Naive B cell (primary cell): Measurements from ENCODE around the gene SMYD2. TPM values are rescaled to one million over a fixed set of nuclear protein-coding genes. Genes with fewer than 3 reads are reported as not detected.

Source experiments
- ATAC-seq, 2 donors: fragments of 150-1000 bp; cut with Tn5 transposase; 2 replicates each; pipeline ENCODE4 v1.10.0; 2021; ENCODE audit warnings: low read depth in 2 of 2, mild to moderate bottlenecking in 2 of 2, moderate library complexity in 2 of 2
- DNase-seq: peaks from one replicate; pipeline ENCODE4 v3.0.0; 2022
- H3K27ac Mint-ChIP-seq, 6 donors: one replicate each; pipeline ENCODE4 v1.8.0; 2020 to 2022; ENCODE audit warnings: mild to moderate bottlenecking in 6 of 6, mixed read lengths in 6 of 6, moderate library complexity in 5 of 6, inconsistent platforms in 2 of 6
- H3K27me3 Mint-ChIP-seq, 3 donors: one replicate each; pipeline ENCODE4 v1.8.0; 2021 to 2022; ENCODE audit warnings: mixed read lengths in 3 of 3, mild to moderate bottlenecking in 1 of 3
- H3K36me3 Mint-ChIP-seq, 2 donors: one replicate each; pipeline ENCODE4 v1.8.0; 2020 to 2022; ENCODE audit warnings: mixed read lengths in 2 of 2, inconsistent platforms in 1 of 2, mild to moderate bottlenecking in 1 of 2
- H3K4me1 Mint-ChIP-seq, 3 donors: one replicate each; pipeline ENCODE4 v1.8.0; 2020 to 2022; ENCODE audit warnings: mixed read lengths in 3 of 3, inconsistent platforms in 1 of 3, mild to moderate bottlenecking in 1 of 3, moderate library complexity in 1 of 3
- H3K4me3 Mint-ChIP-seq, 8 donors: one replicate each; pipeline ENCODE4 v1.8.0; 2020 to 2022; ENCODE audit warnings: mild to moderate bottlenecking in 8 of 8, mixed read lengths in 8 of 8, moderate library complexity in 8 of 8, inconsistent platforms in 2 of 8
- H3K9me3 Mint-ChIP-seq, 7 donors: one replicate each; pipeline ENCODE4 v1.8.0; 2020 to 2022; ENCODE audit warnings: mixed read lengths in 7 of 7, mild to moderate bottlenecking in 5 of 7, inconsistent platforms in 2 of 7, moderate library complexity in 1 of 7
- polyA plus RNA-seq, 6 donors: library from polyadenylated mRNA; unstranded; fragments of 300-500 nt; fragmentation: Illumina TruSeq; gene quantifications; one replicate each; pipeline ENCODE4 v1.2.3, GENCODE V29; 2021; ENCODE audit warnings: low read depth in 6 of 6

The SMYD2 gene
- polyA plus RNA-seq, 6 donors from 2014 or later: 28.3 to 76.8 (median 33.9) TPM

- Mint-ChIP-seq H3K4me3 (no peak overlapping the region), H3K36me3 (peaks cover 16 to 37% of the 10 kb centered on the region in 2 donors)
- ATAC-seq: no peak
These were observed 36.8 kb downstream of the SMYD2 start for GRCh38 chr1:214317734-214318133.

GRCh38 chr1:214318356-214318755 lies 37.4 kb downstream of the SMYD2 start:
- ATAC-seq: no peak
- Mint-ChIP-seq H3K4me3 (no peak overlapping the region), H3K27me3 (no peaks in the 10 kb centered on the region), H3K36me3 (peaks cover 14 to 37% of the 10 kb centered on the region in 2 donors), H3K4me1 (peaks cover 0 to 5% (median 4%) of the 10 kb centered on the region in 3 donors), H3K9me3 (no peaks in the 10 kb centered on the region), H3K27ac (peak overlapping the region in 1 of 6 donors; percentile 60)
- DNase-seq: no peak

More at GRCh38 chr1:214317734-214318133, 36.8 kb downstream of the SMYD2 start:
- Mint-ChIP-seq H3K27ac (no peak overlapping the region), H3K9me3 (no peaks in the 10 kb centered on the region), H3K27me3 (no peaks in the 10 kb centered on the region), H3K4me1 (peaks cover 0 to 5% (median 4%) of the 10 kb centered on the region in 3 donors)
- DNase-seq: no peak

GRCh38 chr1:214318956-214319736 lies 38.2 kb downstream of the SMYD2 start:
- no peak for ATAC-seq

GRCh38 chr1:214319938-214320337 lies 39.0 kb downstream of the SMYD2 start:
- ATAC-seq: no peak
- H3K9me3 Mint-ChIP-seq: no peaks in the 10 kb centered on the region
- peaks cover 6 to 35% of the 10 kb centered on the region in 2 donors for H3K36me3 Mint-ChIP-seq
- H3K27me3 Mint-ChIP-seq: no peaks in the 10 kb centered on the region
- peak overlapping the region in 2 of 6 donors; percentile 2 to 28 for H3K27ac Mint-ChIP-seq
- H3K4me3 Mint-ChIP-seq: no peak overlapping the region
- DNase-seq: no peak
- H3K4me1 Mint-ChIP-seq: peaks cover 0 to 5% (median 0%) of the 10 kb centered on the region in 3 donors

More at GRCh38 chr1:214318956-214319736, 38.2 kb downstream of the SMYD2 start:
- Mint-ChIP-seq H3K4me1 (peaks cover 0 to 5% (median 0%) of the 10 kb centered on the region in 3 donors), H3K9me3 (no peaks in the 10 kb centered on the region), H3K27me3 (no peaks in the 10 kb centered on the region), H3K36me3 (peaks cover 8 to 37% of the 10 kb centered on the region in 2 donors), H3K4me3 (no peak overlapping the region), H3K27ac (peak overlapping the region in 2 of 6 donors; percentile 50 to 60)
- no peak for DNase-seq

GRCh38 chr1:214321705-214322453 lies 40.9 kb downstream of the SMYD2 start:
- Mint-ChIP-seq H3K27ac (peak overlapping the region in 2 of 6 donors; percentile 17 to 49), H3K9me3 (no peaks in the 10 kb centered on the region), H3K4me3 (no peak overlapping the region), H3K27me3 (no peaks in the 10 kb centered on the region), H3K36me3 (peaks cover 0 to 27% of the 10 kb centered on the region in 2 donors), H3K4me1 (peaks cover 0 to 7% (median 5%) of the 10 kb centered on the region in 3 donors)
- DNase-seq (no peak), ATAC-seq (no peak)

GRCh38 chr1:214324896-214325800 lies 44.2 kb downstream of the SMYD2 start:
- no peak overlapping the region for H3K27ac Mint-ChIP-seq
- no peaks in the 10 kb centered on the region for H3K27me3 Mint-ChIP-seq
- H3K4me1 Mint-ChIP-seq: peaks cover 0 to 8% (median 5%) of the 10 kb centered on the region in 3 donors
- DNase-seq: no peak
- H3K4me3 Mint-ChIP-seq: no peak overlapping the region
- ATAC-seq: no peak
- H3K9me3 Mint-ChIP-seq: no peaks in the 10 kb centered on the region
- H3K36me3 Mint-ChIP-seq: no peaks in the 10 kb centered on the region

- peak overlapping the region in 1 of 6 donors; percentile 93 for H3K27ac Mint-ChIP-seq
- H3K27me3 Mint-ChIP-seq: no peaks in the 10 kb centered on the region
- H3K4me3 Mint-ChIP-seq: no peak overlapping the region
- ATAC-seq (no peak), DNase-seq (no peak)
- H3K9me3 Mint-ChIP-seq: no peaks in the 10 kb centered on the region
- H3K4me1 Mint-ChIP-seq: peaks cover 0 to 8% (median 5%) of the 10 kb centered on the region in 3 donors
- H3K36me3 Mint-ChIP-seq: no peaks in the 10 kb centered on the region
These were observed 45.4 kb downstream of the SMYD2 start for GRCh38 chr1:214326406-214326805.

- DNase-seq (no peak), ATAC-seq (no peak)
- Mint-ChIP-seq H3K36me3 (no peaks in the 10 kb centered on the region), H3K27ac (peak overlapping the region in 2 of 6 donors; percentile 57 to 59), H3K4me1 (peaks cover 0 to 8% (median 0%) of the 10 kb centered on the region in 3 donors), H3K4me3 (no peak overlapping the region), H3K9me3 (no peaks in the 10 kb centered on the region), H3K27me3 (no peaks in the 10 kb centered on the region)
These were observed 46.6 kb downstream of the SMYD2 start for GRCh38 chr1:214327514-214327913.

- Mint-ChIP-seq H3K36me3 (no peaks in the 10 kb centered on the region), H3K4me3 (no peak overlapping the region), H3K9me3 (no peaks in the 10 kb centered on the region), H3K4me1 (peaks cover 0 to 8% (median 0%) of the 10 kb centered on the region in 3 donors), H3K27me3 (no peaks in the 10 kb centered on the region), H3K27ac (peak overlapping the region in 1 of 6 donors; percentile 44)
- peak; percentile 80 to 90 for ATAC-seq
- DNase-seq: peak; percentile 60
These were observed 48.0 kb downstream of the SMYD2 start for GRCh38 chr1:214328770-214329469.

GRCh38 chr1:214329470-214330220 lies 48.7 kb downstream of the SMYD2 start:
- Mint-ChIP-seq H3K4me3 (no peak overlapping the region), H3K9me3 (no peaks in the 10 kb centered on the region), H3K4me1 (peaks cover 0 to 8% (median 0%) of the 10 kb centered on the region in 3 donors), H3K27ac (no peak overlapping the region), H3K36me3 (no peaks in the 10 kb centered on the region), H3K27me3 (no peaks in the 10 kb centered on the region)
- DNase-seq (no peak), ATAC-seq (no peak)

- no peaks in the 10 kb centered on the region for H3K9me3 Mint-ChIP-seq
These were observed 49.3 kb downstream of the SMYD2 start for GRCh38 chr1:214330222-214330621.

GRCh38 chr1:214330715-214331114 lies 49.8 kb downstream of the SMYD2 start:
- Mint-ChIP-seq H3K27ac (no peak overlapping the region), H3K36me3 (peaks cover 0 to 6% of the 10 kb centered on the region in 2 donors), H3K27me3 (no peaks in the 10 kb centered on the region), H3K9me3 (no peaks in the 10 kb centered on the region), H3K4me1 (peaks cover 0 to 8% (median 0%) of the 10 kb centered on the region in 3 donors), H3K4me3 (no peak overlapping the region)
- ATAC-seq (no peak), DNase-seq (no peak)

More at GRCh38 chr1:214330222-214330621, 49.3 kb downstream of the SMYD2 start:
- Mint-ChIP-seq H3K36me3 (peaks cover 0 to 3% of the 10 kb centered on the region in 2 donors), H3K4me1 (peaks cover 0 to 8% (median 0%) of the 10 kb centered on the region in 3 donors), H3K4me3 (no peak overlapping the region), H3K27ac (no peak overlapping the region), H3K27me3 (no peaks in the 10 kb centered on the region)
- ATAC-seq (no peak), DNase-seq (no peak)
